GM20431 (cell line): ENCODE measurements around the gene RBM19.

Experiments
- in situ Hi-C: fragments of 300-500 bp; cut with MseI, MboI; formaldehyde crosslinking; loops from one replicate; pipeline ENCODE4 v1.15.0; 2020; ENCODE audit warnings: low sequenced_read_pairs; ENCODE audit not compliant: unreplicated experiment

Gene RBM19

GRCh38 chr12:113769305-113769704 is 196.8 kb downstream of the RBM19 start:
- in situ Hi-C loops = no loop called here

DNA sequence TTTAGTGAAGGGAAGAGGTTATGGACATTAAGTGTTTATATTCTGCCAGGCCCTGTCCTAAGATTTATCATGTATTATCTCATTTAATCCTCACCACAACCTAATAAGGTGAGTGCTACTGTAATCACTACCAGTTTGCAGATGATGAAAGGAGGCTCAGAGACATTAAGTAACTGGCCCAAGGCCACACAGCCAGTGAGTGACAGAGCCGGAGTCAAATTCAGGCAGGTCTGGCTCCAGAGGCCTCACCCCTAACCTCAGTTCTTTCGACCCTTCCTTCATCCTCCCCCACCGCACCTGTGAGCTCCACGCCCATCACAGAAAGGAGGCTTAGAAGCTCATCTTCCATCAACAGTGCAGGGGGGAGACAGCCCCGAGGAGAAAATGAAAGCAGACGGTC is 197.3 kb downstream of the RBM19 start:
- in situ Hi-C loops = no loop called here

DNA sequence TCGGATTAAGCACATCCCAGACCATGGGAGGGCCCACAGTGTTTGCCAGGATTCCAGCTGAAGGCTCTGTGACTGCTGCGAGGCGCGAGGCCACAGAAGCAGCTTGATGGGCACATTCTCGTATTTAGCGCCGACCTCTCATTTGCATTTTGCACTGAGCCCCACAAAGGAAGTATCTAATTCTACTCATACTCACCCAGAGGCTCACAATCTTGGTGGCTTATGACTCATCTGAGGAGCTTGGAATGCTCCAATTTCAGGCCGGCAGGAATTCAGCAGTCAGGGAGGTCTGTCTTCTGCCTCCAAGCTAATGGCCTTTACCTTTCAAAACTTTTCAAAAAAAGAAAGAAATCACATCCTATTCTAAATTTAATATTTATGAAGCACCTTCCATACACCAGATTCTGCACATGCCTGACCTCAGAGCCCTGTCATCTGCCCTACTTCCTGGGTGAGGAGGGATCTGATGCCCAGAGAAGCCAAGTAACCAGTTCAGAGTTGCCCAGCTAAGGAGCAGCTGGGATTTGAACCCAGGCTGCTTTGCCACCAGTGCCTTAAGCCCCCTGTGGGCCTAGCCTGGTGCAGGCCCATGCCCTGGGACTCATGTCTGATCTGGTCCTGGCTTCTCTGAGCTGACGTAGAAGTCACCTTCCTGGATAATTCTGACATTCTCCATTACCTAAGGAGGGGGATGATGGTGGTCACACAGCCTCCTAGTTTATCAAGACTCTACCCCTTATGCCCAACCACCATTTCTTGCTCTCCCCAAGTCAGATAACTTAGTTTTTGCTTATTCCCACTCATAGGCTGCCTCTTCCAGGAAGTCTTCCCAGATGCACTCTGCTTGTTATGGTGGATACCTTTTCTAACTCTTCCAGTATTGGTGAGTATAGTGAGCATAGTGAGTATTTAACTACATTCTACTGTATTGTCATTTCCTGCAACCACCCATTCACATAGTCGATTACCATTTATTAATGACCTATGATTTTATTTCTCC is 198.9 kb downstream of the RBM19 start:
- in situ Hi-C loops = no loop called here
